SJCRH30 (cell line): ENCODE measurements around the gene ZNF738. TPM values are rescaled to one million over a fixed set of nuclear protein-coding genes. Genes with fewer than 3 reads are reported as not detected.
"Not testable (repeated sequence)": the region's sequence is repeated elsewhere in the genome, so short reads cannot be mapped to it uniquely, and the experiment has no call there.

Source experiments
- DNase-seq, 2 experiments: peaks; one replicate each; pipeline ENCODE4 v3.0.0-alpha.2; 2015 to 2020
- H3K27ac ChIP-seq: fragments of 250-450 bp; sonication (Bioruptor Pico); 2 replicates; pipeline ENCODE4 v1.5.1; 2020; ENCODE audit warnings: mild to moderate bottlenecking, moderate library complexity
- H3K27me3 ChIP-seq: fragments of 250-450 bp; sonication (Bioruptor Pico); 2 replicates; pipeline ENCODE4 v1.5.1; 2020; ENCODE audit warnings: mild to moderate bottlenecking, moderate library complexity
- H3K36me3 ChIP-seq: fragments of 250-450 bp; sonication (Bioruptor Pico); 2 replicates; pipeline ENCODE4 v1.5.1; 2020; ENCODE audit warnings: mild to moderate bottlenecking, moderate library complexity
- H3K4me1 ChIP-seq: fragments of 250-450 bp; sonication (Bioruptor Pico); 2 replicates; pipeline ENCODE4 v1.5.1; 2020; ENCODE audit warnings: mild to moderate bottlenecking, moderate library complexity
- H3K4me3 ChIP-seq: fragments of 250-450 bp; sonication (Bioruptor Pico); 2 replicates; pipeline ENCODE4 v1.5.1; 2020; ENCODE audit warnings: mild to moderate bottlenecking, moderate library complexity
- H3K9me3 ChIP-seq: fragments of 250-450 bp; sonication (Bioruptor Pico); replicated peaks from 2 replicates; pipeline ENCODE4 v1.5.1; 2020; ENCODE audit warnings: mild to moderate bottlenecking, moderate library complexity
- total RNA-seq: library from RNA; depleted of rRNA; stranded (reverse); fragments of >200 nt; shearing (Covaris generic); gene quantifications from 2 replicates; pipeline ENCODE4 v1.2.3, GENCODE V29; 2014; rRNA removed

ZNF738 gene
- total RNA-seq = 40.9 and 48.3 TPM in 2 replicates

DNA sequence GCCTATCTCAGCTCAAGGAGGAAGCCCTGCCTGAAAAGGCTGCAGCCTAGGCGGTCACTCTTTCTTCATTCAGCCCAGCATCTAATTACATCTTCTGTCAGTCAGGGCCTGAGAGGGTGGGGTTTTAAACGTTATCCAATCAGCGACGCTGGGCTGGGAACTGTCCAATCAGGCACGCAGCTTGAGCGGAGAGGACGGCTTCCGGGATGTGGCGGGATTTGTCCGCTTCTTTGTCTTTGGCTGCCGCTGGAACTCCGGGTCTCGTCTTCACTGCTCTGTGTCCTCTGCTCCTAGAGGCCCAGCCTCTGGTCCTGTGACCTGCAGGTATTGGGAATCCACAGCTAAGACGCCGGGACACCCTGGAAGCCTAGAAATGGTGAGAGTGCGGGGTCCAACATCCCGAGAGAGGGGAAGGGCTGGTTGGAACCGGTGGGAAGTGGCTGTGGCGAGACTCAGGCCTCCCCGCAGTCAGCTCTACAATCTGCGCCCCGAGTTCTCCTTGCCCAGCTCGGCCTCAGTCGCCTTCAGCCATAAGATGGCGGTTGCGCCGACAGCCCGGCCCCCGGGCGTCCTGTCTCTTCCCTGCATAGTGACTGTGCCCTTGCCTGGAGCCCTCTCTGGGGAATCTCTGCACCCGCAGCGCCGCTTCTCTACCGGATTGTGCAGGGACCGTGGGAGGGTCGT is at the start of gene ZNF738:
Gene ZNF738, plus strand, starts transcription at position 233 of the 684 bp plus-strand sequence. Its CDS starts 141 bp downstream, at position 374.
- peak within 1 kb of the TSS; percentile 92 for H3K27ac ChIP-seq
- peaks cover 37% of the 10 kb centered on the region for H3K36me3 ChIP-seq
- H3K9me3 ChIP-seq = peaks cover 23% of the 10 kb centered on the region
- H3K27me3 ChIP-seq = no peaks in the 10 kb centered on the region
- DNase-seq = peak; percentile 95 to 98
- H3K4me1 ChIP-seq = no peaks in the 10 kb centered on the region
- H3K4me3 ChIP-seq = peak within 1 kb of the TSS; percentile 97

GRCh38 chr19:21312807-21313206 is 46.0 kb upstream of the ZNF738 start:
- H3K9me3 ChIP-seq, DNase-seq, H3K4me3 ChIP-seq, H3K4me1 ChIP-seq, H3K27ac ChIP-seq, H3K27me3 ChIP-seq: not testable (repeated sequence)
- peaks cover 49% of the 10 kb centered on the region for H3K36me3 ChIP-seq

DNA sequence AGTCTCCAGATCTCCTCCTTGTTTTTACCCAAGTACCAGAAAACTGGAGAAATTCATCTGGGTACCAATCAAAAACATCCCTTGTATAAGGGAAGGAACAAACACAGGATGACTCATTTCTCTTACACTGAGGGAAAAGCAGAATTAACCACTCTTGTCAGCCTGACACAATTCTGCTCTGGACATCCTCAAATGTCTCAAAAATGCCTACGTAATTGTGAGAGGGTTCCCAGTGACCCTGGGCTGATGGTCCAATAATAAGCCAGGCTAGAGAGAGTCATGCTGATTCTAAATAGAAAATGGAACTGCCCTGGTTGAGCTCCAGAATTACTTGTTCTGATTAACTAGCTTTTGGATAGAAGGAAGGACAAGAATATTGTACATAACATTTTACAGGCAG is 44.1 kb upstream of the ZNF738 start:
- Histone ChIP-seq H3K4me1 (no peaks in the 10 kb centered on the region), H3K27me3 (no peaks in the 10 kb centered on the region), H3K36me3 (peaks cover 44% of the 10 kb centered on the region), H3K27ac (no peak overlapping the region), H3K4me3 (no peak overlapping the region), H3K9me3 (peaks cover 6% of the 10 kb centered on the region)
- DNase-seq = no peak

DNA sequence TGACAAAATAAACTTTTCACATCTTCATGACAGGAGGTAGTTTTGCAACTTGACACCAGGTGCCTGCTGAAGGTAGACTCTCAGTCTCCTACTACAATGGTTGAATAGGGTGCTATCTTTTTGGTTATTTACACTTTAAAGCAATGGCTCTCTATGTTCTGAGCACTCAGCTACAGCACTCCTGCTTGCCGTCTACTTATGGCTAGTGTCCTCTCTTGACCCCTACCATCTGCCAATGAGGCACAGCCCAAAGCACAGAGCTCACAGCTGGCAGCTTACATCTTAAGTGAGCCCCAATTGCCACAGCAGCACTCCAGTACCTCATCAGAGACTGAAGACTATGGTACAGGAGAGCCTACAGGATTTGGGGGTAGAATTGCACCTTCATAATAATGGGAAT is 41.0 kb upstream of the ZNF738 start:
- no peak for DNase-seq

DNA sequence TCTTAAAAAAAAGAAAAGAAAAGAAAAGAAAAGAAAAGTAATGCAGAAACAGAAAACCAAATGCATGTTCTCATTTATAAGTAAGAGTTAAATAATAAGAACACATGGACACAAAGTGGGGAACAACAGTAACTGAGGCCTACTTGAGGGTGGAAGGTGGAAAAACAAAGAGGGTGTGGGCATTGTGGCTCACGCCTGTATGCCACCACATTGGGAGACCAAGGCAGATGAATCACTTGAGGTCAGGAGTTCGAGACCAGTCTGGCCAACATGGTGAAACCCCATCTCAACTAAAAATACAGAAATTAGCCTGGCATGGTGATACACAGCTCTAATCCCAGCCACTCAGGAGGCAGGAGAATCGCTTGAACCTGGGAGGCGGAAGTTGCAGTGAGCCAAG is 37.7 kb upstream of the ZNF738 start:
- Histone ChIP-seq H3K27ac (no peak overlapping the region), H3K9me3 (peaks cover 11% of the 10 kb centered on the region), H3K36me3 (peaks cover 52% of the 10 kb centered on the region), H3K4me3 (no peak overlapping the region), H3K27me3 (no peaks in the 10 kb centered on the region), H3K4me1 (no peaks in the 10 kb centered on the region)
- DNase-seq = no peak

More for the DNA sequence above, 41.0 kb upstream of the ZNF738 start:
- H3K9me3 ChIP-seq = peaks cover 6% of the 10 kb centered on the region
- no peaks in the 10 kb centered on the region for H3K4me1 ChIP-seq
- no peak overlapping the region for H3K27ac ChIP-seq
- H3K27me3 ChIP-seq = no peaks in the 10 kb centered on the region
- H3K4me3 ChIP-seq = no peak overlapping the region
- peaks cover 48% of the 10 kb centered on the region for H3K36me3 ChIP-seq

DNA sequence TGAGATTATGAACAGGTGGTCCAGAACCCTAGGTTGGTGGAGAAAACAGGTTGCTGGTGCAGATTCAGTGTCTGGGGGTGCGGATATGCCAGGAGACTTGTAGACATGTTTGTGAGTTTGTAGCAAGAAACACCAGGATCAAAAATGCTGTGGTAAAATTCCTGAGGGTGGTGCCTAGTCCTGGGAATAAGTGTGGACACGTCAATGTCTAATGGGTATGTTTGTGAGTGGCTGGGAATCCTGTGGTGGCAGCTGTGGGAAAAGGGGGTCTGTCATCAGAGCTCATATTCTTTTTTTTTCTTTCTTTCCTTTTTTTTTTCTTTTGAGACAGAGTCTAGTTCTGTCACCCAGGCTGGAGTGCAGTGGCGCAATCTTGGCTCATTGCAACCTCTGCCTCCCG is 36.8 kb upstream of the ZNF738 start:
- H3K4me1 ChIP-seq = no peaks in the 10 kb centered on the region
- H3K27me3 ChIP-seq = no peaks in the 10 kb centered on the region
- no peak for DNase-seq

GRCh38 chr19:21322528-21322927 is 36.3 kb upstream of the ZNF738 start:
- DNase-seq = no peak
- no peak overlapping the region for H3K27ac ChIP-seq

More for the DNA sequence above, 36.8 kb upstream of the ZNF738 start:
- Histone ChIP-seq H3K36me3 (peaks cover 55% of the 10 kb centered on the region), H3K27ac (no peak overlapping the region), H3K4me3 (no peak overlapping the region), H3K9me3 (peaks cover 13% of the 10 kb centered on the region)

GRCh38 chr19:21323000-21323399 is 35.8 kb upstream of the ZNF738 start:
- H3K36me3 ChIP-seq = peaks cover 52% of the 10 kb centered on the region
- DNase-seq = no peak
- peaks cover 13% of the 10 kb centered on the region for H3K9me3 ChIP-seq
- H3K27ac ChIP-seq = no peak overlapping the region
- no peak overlapping the region for H3K4me3 ChIP-seq
- no peaks in the 10 kb centered on the region for H3K4me1 ChIP-seq
- H3K27me3 ChIP-seq = no peaks in the 10 kb centered on the region

More at GRCh38 chr19:21322528-21322927, 36.3 kb upstream of the ZNF738 start:
- Histone ChIP-seq H3K4me3 (no peak overlapping the region), H3K36me3 (peaks cover 55% of the 10 kb centered on the region), H3K4me1 (no peaks in the 10 kb centered on the region), H3K9me3 (peaks cover 13% of the 10 kb centered on the region), H3K27me3 (no peaks in the 10 kb centered on the region)

GRCh38 chr19:21326169-21326568 is 32.6 kb upstream of the ZNF738 start:
- Histone ChIP-seq H3K36me3 (peaks cover 38% of the 10 kb centered on the region), H3K27ac (no peak overlapping the region), H3K4me3 (no peak overlapping the region), H3K9me3 (peaks cover 13% of the 10 kb centered on the region), H3K4me1 (no peaks in the 10 kb centered on the region), H3K27me3 (no peaks in the 10 kb centered on the region)
- no peak for DNase-seq

GRCh38 chr19:21328406-21328805 is 30.4 kb upstream of the ZNF738 start:
- Histone ChIP-seq H3K9me3 (peaks cover 13% of the 10 kb centered on the region), H3K4me1 (no peaks in the 10 kb centered on the region), H3K4me3 (peak overlapping the region; percentile 81), H3K27me3 (no peaks in the 10 kb centered on the region), H3K27ac (peak overlapping the region; percentile 91), H3K36me3 (peaks cover 27% of the 10 kb centered on the region)
- DNase-seq = peak in 1 of 2 experiments; percentile 29

DNA sequence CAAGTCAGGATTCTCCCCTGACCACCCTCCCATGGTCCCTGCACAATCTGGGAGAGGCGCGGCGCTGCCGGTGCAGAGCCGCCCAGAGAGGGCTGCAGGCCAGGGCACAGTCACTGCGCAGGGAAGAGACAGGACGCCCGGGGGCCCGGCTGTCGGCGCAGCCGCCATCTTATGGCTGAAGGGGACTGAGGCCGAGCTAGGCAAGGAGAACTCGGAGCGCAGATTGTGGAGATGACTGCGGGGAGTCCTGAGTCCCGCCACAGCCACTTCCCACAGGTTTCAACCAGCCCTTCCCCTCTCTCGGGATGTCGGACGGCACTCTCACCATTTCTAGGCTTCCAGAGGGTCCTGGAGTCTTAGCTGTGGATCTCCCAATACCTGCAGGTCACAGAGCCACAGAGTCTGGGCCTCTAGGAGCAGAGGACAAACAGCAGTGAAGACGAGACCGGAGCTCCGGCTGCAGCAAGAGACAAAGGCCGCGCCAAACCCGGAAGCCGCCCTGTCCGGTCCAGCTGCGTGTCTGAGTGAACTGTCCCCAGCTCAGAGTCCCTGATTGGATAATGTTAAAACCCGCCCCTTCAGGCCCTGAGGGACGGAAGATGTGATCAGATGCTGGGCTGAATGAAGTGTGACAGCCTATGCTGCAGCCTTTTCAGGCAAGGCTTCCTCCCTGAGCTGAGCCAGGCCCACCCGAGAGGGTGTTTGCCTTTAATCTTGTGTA is 29.8 kb upstream of the ZNF738 start, which contains the start of gene ZNF708:
Gene ZNF708, minus strand, starts transcription at position 526 of the 721 bp plus-strand sequence. Its CDS starts 198 bp downstream, at position 328.
- H3K9me3 ChIP-seq = peaks cover 16% of the 10 kb centered on the region
- peak; percentile 93 to 97 for DNase-seq
- peaks cover 25% of the 10 kb centered on the region for H3K36me3 ChIP-seq
- H3K4me3 ChIP-seq = peak within 1 kb of the TSS; percentile 81
- no peaks in the 10 kb centered on the region for H3K4me1 ChIP-seq
- H3K27me3 ChIP-seq = no peaks in the 10 kb centered on the region
- H3K27ac ChIP-seq = peak within 1 kb of the TSS; percentile 91

DNA sequence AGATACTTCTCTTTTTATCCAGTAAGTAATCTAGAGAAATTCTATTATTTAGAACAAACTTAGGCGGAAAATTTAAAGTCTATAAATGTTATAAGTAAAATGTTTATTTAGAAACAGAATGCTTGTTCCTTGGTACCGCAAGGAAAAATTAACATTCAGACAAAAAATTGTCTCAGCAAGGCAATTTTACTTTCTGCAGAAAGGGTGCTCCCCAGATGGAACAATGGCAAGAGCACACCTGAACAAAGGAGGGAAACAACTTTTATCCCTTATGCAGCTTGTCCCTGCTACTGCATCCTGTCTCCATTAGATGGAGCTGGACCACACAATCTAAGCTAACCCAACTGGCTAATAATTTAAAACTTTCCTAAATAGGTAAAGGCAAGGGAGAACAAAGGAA is 23.1 kb upstream of the ZNF738 start:
- Histone ChIP-seq H3K36me3 (no peaks in the 10 kb centered on the region), H3K27me3 (no peaks in the 10 kb centered on the region), H3K4me3 (no peak overlapping the region), H3K4me1 (no peaks in the 10 kb centered on the region), H3K27ac (no peak overlapping the region), H3K9me3 (peaks cover 19% of the 10 kb centered on the region)
- DNase-seq = no peak

DNA sequence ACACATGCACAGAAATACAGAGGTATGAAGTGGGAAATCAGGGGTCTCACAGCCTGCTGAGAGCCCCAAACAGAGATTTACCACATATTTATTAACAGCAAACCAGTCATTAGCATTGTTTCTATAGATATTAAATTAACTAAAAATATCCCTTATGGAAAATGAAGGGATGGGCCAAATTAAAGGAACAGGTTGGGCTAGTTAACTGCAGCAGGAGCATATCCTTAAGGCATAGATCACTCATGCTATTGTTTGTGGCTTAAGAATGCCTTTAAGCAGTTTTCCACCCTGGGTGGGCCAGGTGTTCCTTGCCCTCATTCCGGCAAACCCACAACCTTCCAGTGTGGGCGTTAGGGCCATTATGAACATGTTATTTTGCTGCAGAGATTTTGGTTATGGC is 14.0 kb upstream of the ZNF738 start:
- not testable (repeated sequence) for H3K4me1 ChIP-seq, H3K27me3 ChIP-seq, H3K36me3 ChIP-seq, DNase-seq, H3K4me3 ChIP-seq, H3K27ac ChIP-seq, H3K9me3 ChIP-seq

GRCh38 chr19:21352830-21353229 is 6.0 kb upstream of the ZNF738 start:
- H3K9me3 ChIP-seq = 0 out of 2 replicates have a peak, but pooled peaks cover 2% of the 10 kb centered on the region
- no peak overlapping the region for H3K4me3 ChIP-seq
- no peak overlapping the region for H3K27ac ChIP-seq
- H3K36me3 ChIP-seq = no peaks in the 10 kb centered on the region
- no peaks in the 10 kb centered on the region for H3K27me3 ChIP-seq
- DNase-seq = no peak
- H3K4me1 ChIP-seq = no peaks in the 10 kb centered on the region

GRCh38 chr19:21362291-21362690 is 3.5 kb downstream of the ZNF738 start:
- H3K4me1 ChIP-seq = no peaks in the 10 kb centered on the region
- H3K27me3 ChIP-seq = no peaks in the 10 kb centered on the region
- H3K4me3 ChIP-seq = no peak overlapping the region
- no peak overlapping the region for H3K27ac ChIP-seq
- H3K36me3 ChIP-seq = peaks cover 66% of the 10 kb centered on the region
- peaks cover 27% of the 10 kb centered on the region for H3K9me3 ChIP-seq
- DNase-seq = no peak
